HFF-Myc (cell line): Measurements from ENCODE around the gene ABCC12.
"Not testable (repeated sequence)": the region's sequence is repeated elsewhere in the genome, so short reads cannot be mapped to it uniquely, and the experiment has no call there.

Experiments used
- DNase-seq: peaks from one replicate; pipeline ENCODE4 v3.0.0-alpha.2; 2011; ENCODE audit warnings: low read depth; ENCODE audit errors: extremely low read depth
- H3K4me3 ChIP-seq: replicated peaks from 2 replicates; pipeline ENCODE4 v1.5.1; 2011; ENCODE audit warnings: low read depth, mild to moderate bottlenecking, control low read depth, low read length
- TF ChIP-seq, protein P1 (sequence below): IDR thresholded peaks from 2 replicates; pipeline ENCODE4 v1.5.1; 2012; ENCODE audit warnings: mild to moderate bottlenecking, low read depth, low read length, control low read depth; ENCODE audit errors: missing control alignments

Gene ABCC12

DNA sequence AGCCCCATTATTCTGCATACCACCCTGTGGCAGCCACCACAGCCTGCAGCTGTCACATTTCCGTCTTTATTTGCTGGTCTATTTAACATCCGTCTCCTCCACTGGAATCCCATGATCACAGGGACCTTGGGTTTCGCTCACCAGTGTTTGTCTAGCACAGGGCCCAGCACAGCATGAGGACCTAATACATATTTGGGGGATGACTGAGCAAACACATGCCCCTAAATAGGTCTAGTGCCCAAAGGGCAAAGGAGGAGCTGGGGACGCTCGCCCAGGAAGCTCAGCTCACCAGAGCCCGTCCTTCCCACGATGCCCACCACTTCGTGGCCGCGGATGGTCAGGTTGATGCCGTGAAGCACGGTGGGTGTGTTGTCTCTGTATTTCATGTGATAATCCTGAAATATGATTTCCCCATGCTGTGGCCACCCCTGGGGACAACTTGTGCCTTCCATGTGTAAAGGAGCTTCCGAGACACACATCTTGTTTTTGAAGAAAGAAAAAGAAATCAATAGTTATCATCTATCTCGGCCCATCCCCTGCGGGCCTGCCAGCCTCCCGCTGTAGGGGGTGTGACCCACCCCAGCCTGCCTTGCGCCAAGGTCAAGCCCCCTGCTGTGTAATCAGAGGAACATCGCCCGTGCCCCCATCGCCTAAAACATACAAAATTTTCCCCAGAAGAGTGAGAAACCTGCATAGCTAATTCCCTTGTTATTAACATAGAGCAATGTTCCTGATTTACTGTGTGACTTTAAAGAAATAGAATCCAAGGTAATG lies 21.0 kb upstream of the ABCC12 start:
- H3K4me3 ChIP-seq, result no peak overlapping the region
- TF ChIP-seq, protein P1, sequence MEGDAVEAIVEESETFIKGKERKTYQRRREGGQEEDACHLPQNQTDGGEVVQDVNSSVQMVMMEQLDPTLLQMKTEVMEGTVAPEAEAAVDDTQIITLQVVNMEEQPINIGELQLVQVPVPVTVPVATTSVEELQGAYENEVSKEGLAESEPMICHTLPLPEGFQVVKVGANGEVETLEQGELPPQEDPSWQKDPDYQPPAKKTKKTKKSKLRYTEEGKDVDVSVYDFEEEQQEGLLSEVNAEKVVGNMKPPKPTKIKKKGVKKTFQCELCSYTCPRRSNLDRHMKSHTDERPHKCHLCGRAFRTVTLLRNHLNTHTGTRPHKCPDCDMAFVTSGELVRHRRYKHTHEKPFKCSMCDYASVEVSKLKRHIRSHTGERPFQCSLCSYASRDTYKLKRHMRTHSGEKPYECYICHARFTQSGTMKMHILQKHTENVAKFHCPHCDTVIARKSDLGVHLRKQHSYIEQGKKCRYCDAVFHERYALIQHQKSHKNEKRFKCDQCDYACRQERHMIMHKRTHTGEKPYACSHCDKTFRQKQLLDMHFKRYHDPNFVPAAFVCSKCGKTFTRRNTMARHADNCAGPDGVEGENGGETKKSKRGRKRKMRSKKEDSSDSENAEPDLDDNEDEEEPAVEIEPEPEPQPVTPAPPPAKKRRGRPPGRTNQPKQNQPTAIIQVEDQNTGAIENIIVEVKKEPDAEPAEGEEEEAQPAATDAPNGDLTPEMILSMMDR, result no peak

DNA sequence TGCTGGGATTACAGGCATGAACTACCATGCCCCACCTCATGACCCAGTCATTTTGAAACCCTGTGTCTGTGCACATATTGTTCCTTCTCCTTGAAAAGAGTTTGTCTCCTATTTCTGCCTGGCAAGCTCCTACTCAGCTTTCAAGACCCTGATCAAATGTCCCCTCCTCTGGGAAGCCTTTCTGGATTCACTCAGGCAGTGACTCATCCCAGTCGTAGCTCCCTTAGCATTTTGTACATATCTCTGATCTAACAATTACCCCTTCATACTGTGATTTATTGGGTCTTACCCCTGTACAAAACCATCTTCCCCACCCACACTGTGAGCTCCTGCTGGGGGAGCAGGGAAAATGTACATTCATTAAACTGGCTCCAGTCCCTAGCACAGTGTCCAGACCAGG lies 18.1 kb upstream of the ABCC12 start:
- TF ChIP-seq, protein P1, result no peak
- DNase-seq, result no peak
- H3K4me3 ChIP-seq, result no peak overlapping the region

More for the DNA sequence above, 21.0 kb upstream of the ABCC12 start:
- no peak for DNase-seq

DNA sequence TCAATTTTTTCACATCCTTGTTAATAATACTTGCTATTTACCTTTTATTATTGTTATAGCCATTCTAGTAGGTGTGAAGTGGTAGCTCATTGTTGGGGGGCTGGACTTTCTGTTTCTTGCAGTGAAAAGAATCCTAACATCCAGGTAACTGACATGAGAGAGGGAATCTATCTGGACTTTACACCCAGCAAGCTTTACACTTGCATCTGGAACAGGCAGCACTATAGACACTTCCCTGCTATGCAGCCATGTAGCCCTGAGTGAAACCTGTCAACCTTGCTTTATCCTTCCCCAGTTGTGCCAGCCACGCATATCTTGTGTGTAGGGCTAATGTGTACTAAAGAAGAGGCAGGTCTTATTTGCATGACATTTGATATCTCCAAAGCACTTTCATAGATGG lies 16.9 kb upstream of the ABCC12 start:
- TF ChIP-seq, protein P1, result no peak
- DNase-seq, result no peak
- H3K4me3 ChIP-seq, result no peak overlapping the region

DNA sequence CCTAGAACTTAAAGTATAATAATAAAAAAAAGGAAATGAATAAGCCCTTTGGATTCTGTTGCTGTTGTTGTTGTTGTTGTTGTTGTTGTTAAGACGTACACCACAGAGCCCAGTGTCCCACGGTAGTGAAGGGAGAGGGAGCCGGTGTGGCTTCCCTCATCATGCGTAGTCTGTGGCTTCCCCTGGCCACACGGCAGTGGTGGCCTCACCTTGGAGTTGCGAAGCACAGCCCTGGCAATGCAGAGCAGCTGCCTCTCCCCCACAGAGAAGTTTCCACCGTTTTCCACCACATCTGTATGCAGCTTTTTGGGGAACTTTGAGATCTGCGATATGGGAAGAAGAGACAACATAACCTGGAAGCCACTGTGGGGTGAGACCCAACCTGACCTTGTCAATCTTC lies 14.1 kb upstream of the ABCC12 start:
- H3K4me3 ChIP-seq, result no peak overlapping the region
- DNase-seq, result no peak
- TF ChIP-seq, protein P1, result no peak

DNA sequence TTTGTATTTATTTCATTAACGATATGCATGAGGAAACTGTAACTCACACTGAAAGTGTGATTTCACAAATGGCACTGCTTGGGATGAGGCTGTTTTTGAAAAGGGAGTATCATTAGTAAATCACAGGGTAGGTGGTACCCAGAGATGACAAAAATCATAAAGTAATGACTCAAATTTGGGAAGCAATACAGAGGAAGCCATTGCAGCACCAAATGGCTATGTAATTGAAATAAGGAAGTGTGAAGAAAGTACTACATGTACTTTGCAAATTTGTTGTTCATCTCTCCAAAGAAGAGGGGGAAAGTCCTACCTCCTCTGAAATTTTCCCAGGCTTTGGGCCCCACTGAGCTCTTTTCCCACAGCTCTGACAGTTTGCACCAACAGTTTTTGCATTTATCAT lies 12.3 kb upstream of the ABCC12 start:
- TF ChIP-seq, protein P1, result no peak
- no peak for DNase-seq
- H3K4me3 ChIP-seq, result no peak overlapping the region

DNA sequence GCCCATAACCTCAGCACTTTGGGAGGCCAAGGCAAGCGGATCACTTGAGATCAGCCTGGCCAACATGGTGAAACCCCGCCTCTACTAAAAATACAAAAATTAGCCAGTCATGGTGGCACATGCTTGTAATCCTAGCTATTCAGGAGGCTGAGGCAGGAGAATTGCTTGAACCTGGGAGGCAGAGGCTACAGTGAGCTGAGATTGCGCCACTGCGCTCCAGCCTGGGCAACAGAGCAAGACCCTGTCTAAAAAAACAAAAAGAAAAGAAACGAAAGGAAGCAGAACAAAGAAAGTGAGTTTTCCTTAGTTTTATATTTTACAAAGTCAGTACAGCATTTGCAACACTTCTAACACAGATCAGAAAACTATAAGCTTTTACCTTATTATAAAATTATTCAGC lies 10.8 kb upstream of the ABCC12 start:
- not testable (repeated sequence) for DNase-seq, H3K4me3 ChIP-seq

DNA sequence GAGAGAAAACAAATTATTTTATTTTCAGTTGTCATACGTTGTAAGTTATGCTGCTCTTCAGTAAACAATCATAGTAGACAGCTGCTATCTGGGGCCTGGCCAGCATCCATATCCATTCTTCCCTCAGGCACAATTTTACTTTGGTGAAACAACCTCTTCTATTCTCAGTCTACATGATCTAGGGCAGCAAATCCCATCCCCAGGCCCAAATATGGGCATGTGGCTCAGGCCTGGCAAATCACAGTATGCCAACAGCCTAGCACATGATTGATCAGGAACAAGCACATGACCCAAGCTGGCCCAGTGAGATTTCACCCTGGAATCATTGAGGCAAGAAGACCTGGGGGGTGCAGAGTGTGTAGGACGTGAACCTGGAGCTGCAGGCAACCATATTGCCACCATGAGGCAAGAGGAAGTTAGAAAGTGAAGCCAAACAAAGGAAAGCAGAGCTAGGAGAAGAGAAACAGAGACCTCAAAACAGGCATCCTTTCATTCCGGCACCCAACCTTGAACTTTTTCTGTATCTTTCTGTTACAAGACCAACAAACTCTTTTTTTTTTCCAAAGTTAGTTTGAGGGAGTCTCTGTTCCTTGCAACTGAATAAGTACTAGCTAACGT lies 10.3 kb upstream of the ABCC12 start:
- H3K4me3 ChIP-seq, result no peak overlapping the region
- TF ChIP-seq, protein P1, result no peak
- DNase-seq, result no peak
